NCI-H2196 (cell line): ENCODE data around the gene SEMA3G.

Experiments used
- DNase-seq: peaks from one replicate; lab custom pipeline; 2025; ENCODE audit not compliant: unreplicated experiment; lab: John Stamatoyannopoulos, UW

Gene SEMA3G

DNA sequence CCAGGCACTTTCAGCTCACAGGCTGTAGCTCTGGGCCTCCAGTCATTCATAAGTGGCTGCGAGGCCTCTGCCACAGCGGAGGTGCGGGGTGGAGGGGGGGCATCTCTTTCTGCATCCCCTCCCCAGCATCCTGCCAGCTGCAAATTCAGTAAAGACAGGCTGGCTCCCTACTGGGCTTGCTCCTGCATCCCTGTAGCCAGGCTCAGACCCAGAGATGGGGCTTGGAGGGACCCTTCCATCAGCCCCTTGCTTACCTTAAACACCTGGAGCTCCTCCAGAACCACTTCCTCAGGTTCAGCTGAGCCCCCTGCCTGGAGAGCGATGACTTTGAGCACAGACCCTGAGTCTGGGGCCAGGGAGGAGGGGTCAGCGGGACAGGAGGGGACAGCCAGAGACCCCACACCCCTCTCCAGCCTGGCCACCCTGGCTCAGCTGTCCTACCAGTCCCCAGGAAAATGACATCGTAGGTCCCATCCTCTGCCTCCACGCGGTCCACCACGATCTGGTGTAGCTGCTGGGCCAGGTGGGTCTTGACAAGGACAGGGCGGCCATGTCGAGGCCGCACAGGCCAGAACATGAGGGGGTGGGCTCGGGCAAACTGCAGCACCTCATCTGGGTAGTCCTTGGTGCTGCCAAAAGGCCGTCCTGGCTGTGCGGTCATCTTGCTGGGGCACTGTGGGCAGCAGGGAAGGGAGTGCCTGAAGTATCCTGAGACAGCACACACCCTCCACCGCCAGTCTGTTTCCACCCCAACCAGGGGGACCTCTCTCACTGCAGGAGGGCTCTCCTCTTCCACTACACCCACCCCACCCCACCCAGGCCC, 5.3 kb downstream of the SEMA3G start:
- DNase-seq, result no peak

DNA sequence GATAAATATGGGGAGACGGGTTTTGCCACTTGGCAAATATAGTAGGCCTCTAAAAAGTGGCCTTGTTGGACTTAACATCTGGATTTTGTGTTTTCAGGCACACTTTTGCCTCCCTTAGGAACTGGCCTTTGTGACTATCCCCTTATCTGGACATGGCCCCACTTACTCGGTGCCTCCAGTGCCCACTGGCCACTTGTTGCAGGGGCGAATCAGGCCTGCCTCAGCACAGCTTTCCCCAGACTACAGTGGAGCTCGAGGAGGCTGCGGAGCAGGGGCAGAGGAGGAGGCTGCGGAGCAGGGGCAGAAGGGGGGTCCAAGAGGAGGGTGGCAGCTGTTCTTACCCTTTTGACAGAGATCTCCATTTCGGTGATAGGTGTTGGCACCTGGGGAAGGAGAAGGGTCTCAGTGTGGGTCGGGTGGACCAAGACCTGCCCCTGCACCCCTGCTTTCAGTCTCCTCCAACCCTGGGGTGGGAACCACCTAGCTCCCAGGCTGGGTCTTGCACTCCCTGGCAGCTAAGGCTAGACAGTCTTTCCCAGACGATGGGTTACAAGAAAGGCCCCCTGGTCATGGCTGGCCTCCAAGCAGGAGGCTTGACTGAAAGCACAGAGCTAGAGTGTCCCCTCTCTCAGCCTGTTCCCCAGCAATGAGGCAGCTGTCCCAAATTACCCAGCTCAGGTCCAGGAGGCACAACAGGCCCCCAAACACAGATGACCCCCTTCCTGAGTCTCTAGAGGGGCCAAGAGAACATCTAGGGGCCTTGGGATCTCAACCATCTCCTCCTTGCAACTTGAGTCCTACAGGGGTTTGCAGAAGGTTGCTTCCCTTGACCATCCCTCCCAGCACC, 6.1 kb downstream of the SEMA3G start:
- DNase-seq, result no peak

DNA sequence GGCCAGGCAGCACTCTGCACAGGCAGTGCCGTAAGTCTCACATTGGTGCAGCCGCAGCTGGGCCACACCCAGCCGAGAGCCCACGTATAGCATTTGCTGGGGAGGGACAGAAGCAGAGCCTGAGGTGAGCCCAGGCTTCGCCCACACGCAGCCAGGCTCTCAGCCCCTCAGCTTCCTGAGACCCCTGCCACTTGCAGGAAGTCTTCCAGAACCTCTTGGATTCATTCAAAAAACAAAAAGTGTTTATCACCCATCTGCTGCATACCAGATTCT, 6.9 kb downstream of the SEMA3G start:
- no peak for DNase-seq

DNA sequence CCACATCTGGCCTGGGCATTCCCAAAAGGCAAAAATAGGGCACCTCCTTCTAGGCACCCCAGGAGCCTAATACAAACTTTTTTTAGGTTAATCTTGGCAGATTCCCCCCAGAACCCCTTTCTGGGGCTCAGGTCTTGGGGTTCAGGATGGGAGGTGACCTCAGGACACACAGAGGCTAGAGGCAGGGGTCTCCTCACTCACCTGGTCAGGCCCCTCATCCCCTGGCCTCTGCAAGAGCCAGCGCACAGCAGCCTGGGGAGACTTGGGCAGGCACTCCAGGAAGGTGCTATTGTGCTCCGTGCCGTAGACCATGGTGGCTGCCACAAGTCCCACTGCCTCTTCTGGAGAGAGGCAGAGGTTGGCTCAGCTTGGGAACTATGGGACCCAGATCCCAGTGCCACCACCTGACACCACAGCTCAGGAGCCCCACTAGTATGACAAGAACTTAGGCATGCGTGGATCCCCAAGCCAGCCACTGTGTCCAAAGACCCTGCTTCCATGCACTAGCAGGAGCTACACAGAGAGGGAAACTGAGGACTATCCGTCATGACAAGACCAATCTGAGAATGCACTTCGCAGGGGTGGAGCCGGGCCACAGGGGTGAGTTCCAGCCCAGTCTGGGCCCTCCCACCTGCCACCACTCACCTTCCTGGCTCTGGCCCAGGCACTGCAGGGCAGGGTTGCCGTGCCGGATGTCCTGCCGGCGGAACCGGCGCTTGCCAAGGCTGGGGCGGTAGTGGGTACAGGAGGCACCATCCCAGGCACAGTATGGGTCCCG, 7.4 kb downstream of the SEMA3G start:
- DNase-seq, result no peak

DNA sequence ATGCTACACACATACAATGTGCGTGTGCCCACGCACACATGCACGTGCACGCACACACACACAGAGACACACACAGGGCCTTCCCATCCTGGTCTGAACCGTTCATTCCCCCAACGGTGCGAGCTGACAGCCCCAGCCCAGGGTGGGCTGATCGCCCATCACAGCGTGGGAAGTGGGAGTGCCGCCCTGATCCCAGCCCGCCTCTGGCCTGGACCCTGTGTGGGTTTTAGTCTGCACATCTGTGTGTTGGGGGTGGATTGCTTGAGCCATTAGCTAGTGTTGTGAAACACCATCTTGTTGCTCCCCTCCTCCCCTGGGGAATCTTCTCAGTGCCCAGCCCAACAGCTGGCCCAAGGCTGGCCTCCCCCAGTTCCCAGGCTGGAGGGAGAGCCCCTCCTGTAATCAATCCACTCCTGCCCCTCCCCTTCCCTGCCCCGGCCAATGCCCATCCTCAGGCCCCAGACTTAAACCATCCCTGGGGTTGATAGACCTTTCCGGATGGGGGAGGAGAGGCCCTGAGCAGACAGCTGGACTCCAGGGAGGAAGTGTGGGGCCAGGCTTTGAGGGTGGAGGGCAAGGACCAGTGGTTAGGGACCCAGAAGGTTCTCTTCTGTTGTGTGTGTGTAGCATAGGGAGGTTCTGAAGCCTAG, 8.3 kb downstream of the SEMA3G start:
- DNase-seq, result no peak

DNA sequence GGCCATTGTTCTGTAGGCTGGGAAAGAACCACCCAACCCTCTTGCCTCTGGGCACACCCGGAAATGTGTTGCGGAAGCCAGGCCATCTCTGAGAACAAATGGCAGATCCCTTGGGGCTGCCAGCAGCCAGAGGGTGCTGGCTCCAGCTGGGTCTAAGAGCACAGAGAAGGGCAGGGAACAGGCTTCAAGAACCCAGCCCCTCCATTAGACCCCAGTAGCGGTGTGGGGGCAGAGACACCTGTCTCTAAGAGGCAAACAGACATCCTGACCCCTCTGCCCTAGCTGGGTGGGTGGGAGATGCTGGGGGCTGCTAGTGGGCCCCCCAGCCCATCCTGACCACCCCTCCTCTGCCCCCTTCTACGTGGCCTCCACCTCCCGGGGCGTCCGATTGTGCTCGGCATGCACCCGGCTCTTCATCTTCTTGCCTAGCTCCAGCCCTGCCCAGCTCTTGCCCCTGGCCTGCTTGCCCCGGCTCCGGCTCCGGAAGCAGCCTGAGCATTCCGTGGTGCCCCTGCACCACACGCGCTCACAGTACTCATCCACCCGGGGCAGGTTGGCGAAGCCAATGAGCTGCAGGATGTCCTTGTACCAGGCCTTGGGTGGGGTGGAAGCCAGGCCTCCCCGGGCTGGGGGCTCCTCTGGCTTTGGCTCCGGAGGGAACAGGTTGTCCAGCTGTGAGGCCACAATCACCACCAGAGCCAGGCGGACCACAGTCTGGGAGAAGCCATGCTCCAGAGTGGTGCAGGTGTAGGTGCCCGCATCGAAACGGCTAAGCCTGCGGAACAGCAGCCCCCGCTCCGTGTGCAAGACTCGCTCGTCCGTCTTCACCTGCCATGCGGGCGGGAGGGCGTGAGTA, 9.4 kb downstream of the SEMA3G start:
- DNase-seq, result no peak

DNA sequence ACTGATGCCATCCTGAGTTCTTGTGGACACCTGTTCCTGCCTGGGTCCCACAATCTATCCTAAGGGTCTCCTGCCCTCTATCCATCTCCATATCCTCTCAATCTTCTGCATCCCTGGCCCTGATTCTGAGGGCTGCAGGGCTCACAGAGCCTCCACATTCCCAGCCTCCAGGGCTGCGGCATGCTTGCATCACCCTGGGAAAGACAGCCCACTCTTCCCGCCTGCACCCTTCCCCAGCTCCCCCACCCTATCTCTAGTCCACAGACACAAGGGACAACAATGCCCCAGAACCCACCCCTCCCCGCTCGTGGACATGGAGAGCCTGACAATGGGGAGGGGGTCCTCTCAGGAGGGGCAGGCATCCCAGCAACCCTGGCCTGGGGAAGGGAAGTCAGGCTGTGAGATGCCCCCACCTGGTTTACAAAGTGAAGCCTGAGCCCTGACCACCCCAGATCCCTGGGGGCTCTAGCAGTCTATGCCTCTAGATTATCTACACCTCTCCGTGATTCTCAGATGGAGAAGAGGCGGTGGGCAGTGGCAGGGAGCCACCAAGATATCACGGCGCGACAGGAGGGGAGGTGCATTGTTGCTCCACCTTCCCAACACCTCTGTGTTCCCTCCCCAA, 10.3 kb downstream of the SEMA3G start:
- DNase-seq, result no peak

DNA sequence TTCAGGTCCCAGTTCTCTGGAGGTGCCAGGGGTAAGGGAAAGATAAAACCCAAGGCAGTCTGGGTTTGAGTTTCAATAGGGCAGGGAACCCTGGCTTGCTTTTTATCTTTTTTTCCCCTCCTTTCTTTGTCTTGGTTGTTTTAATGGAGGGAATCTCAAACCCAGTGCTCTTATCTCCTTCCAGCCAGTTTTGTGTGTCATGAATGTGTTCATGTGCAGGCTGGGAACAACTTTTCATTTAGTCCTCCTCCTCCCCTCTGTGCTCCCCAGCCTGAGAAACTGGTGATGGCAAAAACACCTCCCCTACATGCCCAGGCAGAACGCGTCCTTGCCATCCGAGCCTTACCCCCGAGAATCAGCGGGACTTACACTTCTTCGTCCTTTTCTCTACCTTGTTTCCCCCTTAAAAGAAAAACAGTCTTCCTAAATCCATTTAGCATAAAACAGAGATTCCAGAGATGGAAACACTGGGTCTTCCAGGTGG, 10.9 kb downstream of the SEMA3G start:
- no peak for DNase-seq

DNA sequence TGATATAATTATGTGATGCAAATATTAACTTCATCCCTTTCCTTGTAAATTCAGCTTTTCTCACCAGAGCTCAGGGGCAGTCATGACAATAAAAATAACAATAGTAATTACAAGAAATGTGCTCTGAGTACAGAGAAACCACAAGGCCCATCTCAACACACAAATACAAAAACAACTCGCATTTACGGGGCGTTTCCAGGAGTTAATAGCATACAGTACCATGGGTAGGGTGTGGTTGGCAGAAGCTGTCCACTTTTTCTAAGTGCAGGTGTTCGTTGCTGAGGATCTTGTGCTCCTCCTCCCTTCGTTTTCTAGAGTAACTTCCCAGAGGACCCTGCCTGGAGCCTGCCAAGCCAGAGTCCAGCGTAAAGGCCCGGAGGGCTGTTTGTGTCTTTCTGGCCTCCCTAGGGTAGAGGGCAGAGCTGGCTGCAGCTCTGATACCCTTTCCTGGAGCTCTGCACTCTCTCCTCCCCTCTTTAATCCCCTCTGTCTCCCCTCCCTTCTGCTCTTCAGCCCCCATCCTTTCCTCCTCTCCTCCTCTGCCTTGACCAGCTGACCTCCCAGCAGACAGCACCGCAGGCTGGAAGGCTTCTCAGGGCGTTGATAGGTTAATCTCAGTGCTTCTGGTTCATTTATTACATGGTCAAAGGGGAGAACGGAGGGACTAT, 11.4 kb downstream of the SEMA3G start:
- no peak for DNase-seq

DNA sequence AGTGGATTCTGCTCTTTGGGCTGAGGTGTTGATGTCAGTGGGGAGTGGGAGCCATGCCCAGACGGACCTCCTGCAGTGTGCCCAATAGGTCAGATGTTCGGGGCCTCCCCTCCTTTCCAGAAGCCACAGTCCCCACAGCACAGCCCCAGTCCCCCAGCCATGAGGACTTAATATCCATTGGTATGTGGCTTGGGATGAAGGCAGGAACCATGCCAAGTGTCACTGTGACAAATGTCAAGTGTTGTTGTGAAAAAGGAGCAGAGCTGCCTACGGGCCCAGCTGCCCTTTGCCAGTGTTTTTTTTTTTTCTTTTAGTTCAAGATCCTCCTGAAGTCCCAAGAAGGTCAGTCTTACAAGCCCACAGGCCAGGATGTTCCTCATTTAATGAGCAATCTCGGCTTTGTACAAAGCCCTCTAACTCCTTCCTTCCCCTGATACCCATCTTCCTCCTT, 12.2 kb downstream of the SEMA3G start:
- no peak for DNase-seq

DNA sequence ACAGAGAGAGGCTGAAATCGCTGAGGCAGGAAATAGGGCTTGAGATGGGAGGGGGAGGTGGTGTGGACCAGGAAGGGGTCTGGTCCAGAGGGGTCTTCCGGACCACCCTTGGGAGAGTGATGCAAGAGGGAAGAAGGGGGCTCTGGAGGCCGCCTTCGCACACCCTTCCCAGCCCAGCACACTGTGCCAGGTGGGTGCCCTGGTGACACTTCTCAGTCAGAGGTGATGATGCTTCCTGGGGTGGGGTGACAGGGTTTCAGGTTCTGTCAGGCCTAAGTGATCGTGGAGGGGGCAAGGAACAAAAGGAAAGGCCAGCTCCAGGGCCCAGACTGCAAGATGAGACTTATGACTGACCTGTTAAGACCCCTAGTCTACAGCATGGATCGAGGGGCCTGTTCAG, 12.7 kb downstream of the SEMA3G start:
- DNase-seq, result no peak

DNA sequence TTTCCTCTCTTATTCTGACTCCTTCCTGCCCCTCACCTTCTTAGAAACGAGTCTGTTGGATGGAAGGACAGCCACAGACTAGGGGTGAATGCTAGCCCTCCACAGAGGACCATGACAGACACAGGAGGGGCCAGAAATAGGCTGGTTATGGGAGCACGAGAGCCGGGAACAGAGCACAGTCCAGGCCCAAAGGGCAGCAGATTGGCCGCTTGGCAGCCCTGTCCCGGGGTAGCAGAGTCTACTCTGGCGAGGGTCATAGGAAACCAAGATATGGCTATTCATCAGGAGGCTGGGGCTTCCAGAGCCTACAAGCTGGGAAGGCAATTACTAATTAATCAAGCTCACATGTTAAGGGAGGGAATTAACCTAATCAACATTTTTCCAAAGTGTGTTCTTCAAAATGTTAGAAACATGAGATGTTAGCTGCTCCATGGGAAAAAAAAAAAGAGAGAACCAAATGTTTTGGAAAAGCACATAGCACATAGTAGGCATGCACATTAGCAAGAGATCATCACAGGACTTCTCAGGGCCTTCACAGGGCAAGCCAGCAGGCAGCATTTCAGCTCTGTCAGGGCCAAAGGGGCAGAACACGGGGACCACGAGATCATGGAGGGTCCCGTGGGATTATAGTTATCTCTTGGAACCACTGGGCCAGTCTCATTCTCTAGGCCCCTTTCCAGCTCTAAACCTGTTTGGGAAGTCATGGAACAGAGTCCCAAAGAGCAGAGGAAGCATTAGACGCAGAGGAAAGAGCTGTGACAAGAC, 13.3 kb downstream of the SEMA3G start:
- DNase-seq, result no peak

DNA sequence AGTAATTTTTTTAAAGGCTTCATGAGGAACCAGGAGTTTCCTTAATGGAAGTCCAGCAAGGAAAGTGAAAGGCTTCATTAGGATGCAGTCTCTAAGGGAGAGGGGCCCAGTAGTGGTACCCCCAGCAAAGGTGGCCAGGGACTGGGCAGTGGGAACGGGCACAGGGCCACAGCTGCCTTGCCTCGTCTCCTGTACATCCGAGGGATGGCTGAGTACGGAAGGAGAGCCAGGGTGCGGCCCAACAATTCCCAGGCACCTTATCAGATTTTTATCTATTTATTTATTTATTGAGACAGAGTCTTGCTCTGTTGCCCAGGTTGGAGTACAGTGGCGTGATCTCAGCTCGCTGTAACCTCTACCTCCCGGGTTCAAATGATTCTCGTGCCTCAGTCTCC, 14.5 kb downstream of the SEMA3G start:
- DNase-seq, result no peak

DNA sequence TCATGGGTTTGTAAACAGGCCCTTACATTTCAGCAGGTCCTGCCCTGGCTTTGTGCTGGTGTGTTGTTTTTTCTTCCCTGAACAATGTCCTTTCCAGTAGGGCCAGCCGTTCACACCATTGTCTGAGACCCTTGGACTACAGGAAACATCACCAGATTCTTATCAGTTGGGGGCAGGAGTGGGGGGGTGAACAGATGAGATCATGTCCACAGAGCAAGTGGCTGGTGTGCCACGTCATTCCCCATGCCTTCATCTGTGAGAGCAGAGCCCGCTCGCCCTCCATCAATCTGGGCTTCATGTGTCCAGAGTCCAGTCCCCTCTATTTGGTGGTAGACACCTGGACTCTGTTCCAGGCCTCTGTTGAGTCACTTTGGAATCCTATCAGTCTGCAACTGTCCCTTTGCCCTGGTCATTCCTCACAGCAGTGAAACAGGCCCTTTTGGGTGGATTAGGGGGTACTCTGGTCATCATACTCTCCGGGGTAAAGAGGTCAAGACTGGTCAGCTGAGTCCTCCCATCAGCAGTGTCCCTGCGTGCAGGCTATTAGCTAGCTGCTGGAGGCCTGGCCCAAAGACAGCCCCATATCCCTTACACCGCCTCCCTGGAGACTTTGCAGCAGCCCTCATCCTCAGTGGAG, 15.0 kb downstream of the SEMA3G start:
- no peak for DNase-seq

DNA sequence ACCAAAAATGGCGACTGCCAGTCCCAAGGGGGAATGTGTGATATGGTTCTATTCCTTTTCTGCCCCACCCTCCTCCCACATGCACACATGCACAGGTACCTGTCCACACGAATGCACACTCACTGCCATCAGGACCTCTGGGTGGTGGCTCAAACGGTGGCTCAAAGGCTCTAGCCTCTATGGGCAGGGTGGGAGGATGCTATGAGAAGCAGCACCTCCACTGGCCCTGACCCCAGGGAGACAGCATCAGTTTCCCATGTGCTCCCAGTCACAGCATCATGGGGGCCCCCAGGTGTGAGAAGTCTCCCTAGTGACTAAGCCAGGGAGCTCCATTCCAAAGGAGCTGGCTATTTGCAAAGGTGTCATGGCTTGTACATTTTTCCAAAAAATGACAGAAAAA, 15.9 kb downstream of the SEMA3G start:
- no peak for DNase-seq

DNA sequence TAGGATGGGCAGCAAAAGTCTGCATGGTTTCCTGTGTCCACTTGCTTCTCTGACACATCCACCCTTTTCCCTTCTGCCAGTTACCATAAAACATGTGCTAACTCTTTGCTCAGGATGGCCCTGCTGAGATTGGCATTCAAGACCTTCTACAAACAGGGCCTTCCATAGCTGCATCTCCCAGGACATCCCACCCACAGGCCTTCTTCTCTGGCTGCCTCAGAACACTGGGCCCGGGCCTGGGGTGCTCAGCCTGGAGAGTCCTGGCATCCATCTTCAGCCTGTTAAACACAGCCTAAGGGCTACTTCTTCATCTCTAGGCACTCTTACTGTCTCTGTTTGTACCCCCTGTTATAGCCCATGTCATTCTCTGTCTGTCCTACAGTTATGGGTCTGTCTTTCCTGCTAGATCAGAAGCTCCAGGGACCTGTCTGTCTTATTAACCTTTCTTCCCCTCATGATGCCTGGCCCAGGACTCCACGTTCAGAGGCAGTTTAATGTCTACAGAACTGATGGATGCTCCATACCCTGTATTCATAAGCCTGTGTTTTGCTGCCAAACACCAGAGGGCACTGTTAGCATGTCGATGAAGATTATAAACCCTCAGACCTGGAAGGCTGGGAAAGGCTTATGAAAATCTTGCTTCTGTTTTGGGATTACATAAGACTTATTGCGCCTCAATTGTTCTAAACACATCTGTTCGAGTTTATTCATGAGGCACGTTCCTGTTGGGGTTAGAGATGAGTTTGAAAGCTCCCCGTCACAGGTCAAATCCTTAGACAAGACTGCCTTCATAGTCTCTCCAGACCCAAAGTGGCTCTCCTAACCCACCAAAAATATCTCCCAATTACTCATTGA, 16.5 kb downstream of the SEMA3G start:
- peak; percentile 34 for DNase-seq

DNA sequence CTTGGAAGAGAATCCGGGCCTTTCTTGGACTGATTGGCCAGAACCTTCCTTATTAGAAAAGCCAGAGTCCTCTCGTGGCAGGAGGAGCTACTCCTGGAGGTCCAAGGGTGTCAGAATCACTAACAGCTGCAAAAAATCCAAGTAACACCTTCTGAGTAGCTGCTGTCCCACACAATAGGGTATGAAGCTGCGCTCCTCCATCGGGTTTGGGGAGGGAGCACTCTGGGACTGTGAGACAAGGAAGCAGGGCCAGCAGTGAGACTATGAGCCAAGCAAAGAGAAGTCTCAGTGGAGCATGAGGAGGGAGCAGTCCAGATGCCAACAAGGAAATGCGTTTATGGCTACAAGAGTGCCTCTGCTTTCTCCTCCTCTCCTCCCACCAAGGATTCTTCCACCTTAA, 21.7 kb downstream of the SEMA3G start:
- DNase-seq, result no peak
